Measurements from ENCODE around the gene PLCB1. TPM values are rescaled to one million over a fixed set of nuclear protein-coding genes. Genes with fewer than 3 reads are reported as not detected.

PLCB1 gene
- total and polyA plus RNA-seq, 4 donors = 1.6 to 43.8 (median 6.1) TPM

DNA sequence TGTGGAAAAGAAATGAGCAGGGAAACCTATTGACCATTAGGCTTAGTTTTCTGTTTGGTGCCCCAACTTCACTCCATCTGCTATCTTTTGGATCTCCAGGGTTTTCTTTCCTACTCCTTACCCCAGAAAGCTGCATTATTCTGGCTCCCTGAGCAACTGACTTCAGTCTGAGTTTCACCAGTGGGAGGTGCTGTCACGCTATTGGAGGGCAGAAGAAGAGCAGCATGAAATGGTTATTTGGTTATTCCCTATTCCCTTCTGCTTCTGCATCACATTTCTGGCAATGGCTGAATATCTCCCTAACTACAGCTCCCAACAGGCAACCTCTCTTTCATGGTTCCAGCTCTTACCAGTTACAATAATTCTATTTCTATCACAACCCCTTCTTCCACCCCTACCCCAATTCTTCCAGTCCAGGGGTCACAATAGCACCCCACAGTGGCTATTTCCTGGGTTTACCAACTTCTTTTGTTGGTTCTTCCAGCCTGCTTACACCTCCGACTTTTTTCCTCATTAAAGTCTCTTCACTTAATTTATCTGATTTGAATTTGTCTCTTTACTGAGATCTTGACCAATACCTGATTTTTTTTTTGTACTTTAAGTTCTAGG is 311.5 kb downstream of the PLCB1 start:
- ATAC-seq (ENCODE audit: insufficient read depth, low FRiP score) = no peak
- peaks cover 0 to 6% (median 0%) of the 10 kb centered on the region in 5 donors for H3K4me1 ChIP-seq (ENCODE audit: control insufficient read depth in 5 of 5, insufficient read depth in 5 of 5, low read length in 5 of 5)

DNA sequence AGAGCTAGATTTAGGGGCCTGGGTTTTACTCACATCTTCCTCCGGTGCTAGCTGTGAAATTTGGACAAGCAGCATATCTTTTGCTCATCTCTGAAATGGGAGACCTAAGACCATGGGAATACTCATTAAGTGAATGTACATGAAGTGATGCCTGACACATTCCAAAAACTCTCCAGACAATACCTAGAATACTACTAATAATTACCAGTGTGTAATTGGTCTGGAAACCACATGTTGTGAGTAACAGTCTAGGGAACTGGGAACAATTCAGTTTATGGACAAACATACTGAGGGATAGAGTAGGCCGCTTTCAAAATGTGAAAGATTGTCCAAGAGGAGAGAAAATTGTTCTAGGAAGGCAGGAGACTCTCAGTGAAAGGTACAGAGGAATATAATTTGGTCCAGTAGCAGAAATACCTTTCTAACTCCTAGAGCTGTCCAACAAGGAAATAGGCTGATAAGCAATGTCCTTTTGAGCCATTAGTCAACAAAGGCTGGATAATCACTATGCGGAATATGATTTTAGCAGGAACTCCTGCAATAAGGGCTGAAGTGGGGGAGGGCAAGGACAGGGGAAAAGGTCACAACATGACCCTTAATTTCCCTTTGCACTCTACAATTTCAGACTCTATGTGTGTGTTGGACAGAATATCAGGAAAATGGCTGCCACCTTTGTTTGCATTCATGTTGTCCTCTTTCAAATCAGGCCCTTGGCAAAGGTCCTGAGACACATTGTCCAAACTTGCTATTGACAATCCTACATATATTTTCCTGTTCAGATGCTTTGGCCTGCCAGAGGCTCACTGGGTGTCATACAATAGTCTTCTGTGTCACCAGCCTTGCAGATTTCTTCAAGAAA is 315.4 kb downstream of the PLCB1 start:
- DNase-seq = no peak
- Histone ChIP-seq H3K4me1 (ENCODE audit: control insufficient read depth in 5 of 5, insufficient read depth in 5 of 5, low read length in 5 of 5) (peaks cover 0 to 6% (median 0%) of the 10 kb centered on the region in 5 donors), H3K27ac (ENCODE audit: low read depth in 1 of 2, low read length in 1 of 2) (no peak overlapping the region), H3K9ac (ENCODE audit: insufficient read depth in 1 of 2, low read length in 2 of 2) (no peak overlapping the region), H3K27me3 (ENCODE audit: control insufficient read depth in 3 of 3, insufficient read depth in 3 of 3, low read length in 2 of 3) (no peaks in the 10 kb centered on the region), H3K4me3 (no peak overlapping the region), H3K9me3 (ENCODE audit: control insufficient read depth in 4 of 4, insufficient read depth in 3 of 4, low read length in 3 of 4) (no peaks in the 10 kb centered on the region), H3K36me3 (ENCODE audit: control insufficient read depth in 4 of 4, insufficient read depth in 4 of 4, low read length in 4 of 4) (no peaks in the 10 kb centered on the region)
- WGBS, 2 donors = 83 to 94% methylated on average over 3 of the region's 3 CpGs
- no peak for ATAC-seq (ENCODE audit: insufficient read depth, low FRiP score)
- TF ChIP-seq, protein P1, sequence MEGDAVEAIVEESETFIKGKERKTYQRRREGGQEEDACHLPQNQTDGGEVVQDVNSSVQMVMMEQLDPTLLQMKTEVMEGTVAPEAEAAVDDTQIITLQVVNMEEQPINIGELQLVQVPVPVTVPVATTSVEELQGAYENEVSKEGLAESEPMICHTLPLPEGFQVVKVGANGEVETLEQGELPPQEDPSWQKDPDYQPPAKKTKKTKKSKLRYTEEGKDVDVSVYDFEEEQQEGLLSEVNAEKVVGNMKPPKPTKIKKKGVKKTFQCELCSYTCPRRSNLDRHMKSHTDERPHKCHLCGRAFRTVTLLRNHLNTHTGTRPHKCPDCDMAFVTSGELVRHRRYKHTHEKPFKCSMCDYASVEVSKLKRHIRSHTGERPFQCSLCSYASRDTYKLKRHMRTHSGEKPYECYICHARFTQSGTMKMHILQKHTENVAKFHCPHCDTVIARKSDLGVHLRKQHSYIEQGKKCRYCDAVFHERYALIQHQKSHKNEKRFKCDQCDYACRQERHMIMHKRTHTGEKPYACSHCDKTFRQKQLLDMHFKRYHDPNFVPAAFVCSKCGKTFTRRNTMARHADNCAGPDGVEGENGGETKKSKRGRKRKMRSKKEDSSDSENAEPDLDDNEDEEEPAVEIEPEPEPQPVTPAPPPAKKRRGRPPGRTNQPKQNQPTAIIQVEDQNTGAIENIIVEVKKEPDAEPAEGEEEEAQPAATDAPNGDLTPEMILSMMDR (IDR thresholded peaks at IDR 0.05; ENCODE audit: control extremely low read depth, extremely low read depth) = no peak

More for the DNA sequence above, 311.5 kb downstream of the PLCB1 start:
- Histone ChIP-seq H3K9me3 (ENCODE audit: control insufficient read depth in 4 of 4, insufficient read depth in 3 of 4, low read length in 3 of 4) (no peaks in the 10 kb centered on the region), H3K27me3 (ENCODE audit: control insufficient read depth in 3 of 3, insufficient read depth in 3 of 3, low read length in 2 of 3) (no peaks in the 10 kb centered on the region), H3K36me3 (ENCODE audit: control insufficient read depth in 4 of 4, insufficient read depth in 4 of 4, low read length in 4 of 4) (no peaks in the 10 kb centered on the region), H3K4me3 (no peak overlapping the region), H3K27ac (ENCODE audit: low read depth in 1 of 2, low read length in 1 of 2) (no peak overlapping the region), H3K9ac (ENCODE audit: insufficient read depth in 1 of 2, low read length in 2 of 2) (no peak overlapping the region)
- TF ChIP-seq, protein P1 (IDR thresholded peaks at IDR 0.05; ENCODE audit: control extremely low read depth, extremely low read depth) = no peak
- 78 to 86% methylated on average over 2 of the region's 2 CpGs for WGBS, 2 donors
- DNase-seq = no peak

DNA sequence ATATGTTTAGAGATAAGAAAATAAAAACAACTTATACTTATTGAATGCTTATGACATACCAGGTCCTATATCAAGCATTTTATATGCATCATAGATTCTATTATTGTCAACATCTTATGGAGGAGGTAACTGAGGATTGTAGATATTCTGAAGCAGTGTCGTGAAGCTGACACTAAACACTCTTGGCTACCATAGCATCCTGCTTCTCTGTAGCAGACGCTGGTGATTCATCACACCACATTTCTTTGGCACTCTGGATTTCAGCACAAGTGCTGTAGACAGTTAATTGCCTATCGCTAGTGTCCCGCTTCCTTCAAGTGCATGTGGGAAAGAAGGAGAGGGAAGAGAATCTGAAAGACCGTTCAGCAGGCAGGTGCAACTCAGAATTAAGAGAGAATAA is 317.1 kb downstream of the PLCB1 start:
- no peaks in the 10 kb centered on the region for H3K9me3 ChIP-seq (ENCODE audit: control insufficient read depth in 4 of 4, insufficient read depth in 3 of 4, low read length in 3 of 4)
- peaks cover 0 to 6% (median 0%) of the 10 kb centered on the region in 5 donors for H3K4me1 ChIP-seq (ENCODE audit: control insufficient read depth in 5 of 5, insufficient read depth in 5 of 5, low read length in 5 of 5)
- no peak overlapping the region for H3K27ac ChIP-seq (ENCODE audit: low read depth in 1 of 2, low read length in 1 of 2)
- no peaks in the 10 kb centered on the region for H3K27me3 ChIP-seq (ENCODE audit: control insufficient read depth in 3 of 3, insufficient read depth in 3 of 3, low read length in 2 of 3)
- H3K9ac ChIP-seq (ENCODE audit: insufficient read depth in 1 of 2, low read length in 2 of 2) = no peak overlapping the region
- ATAC-seq (ENCODE audit: insufficient read depth, low FRiP score) = no peak
- H3K36me3 ChIP-seq (ENCODE audit: control insufficient read depth in 4 of 4, insufficient read depth in 4 of 4, low read length in 4 of 4) = no peaks in the 10 kb centered on the region
- DNase-seq = no peak
- H3K4me3 ChIP-seq = no peak overlapping the region
- TF ChIP-seq, protein P1 (IDR thresholded peaks at IDR 0.05; ENCODE audit: control extremely low read depth, extremely low read depth) = no peak
- WGBS, 2 donors = 87 to 92% methylated on average over 5 of the region's 5 CpGs
